Measurements from ENCODE around the gene TGM1. TPM values are rescaled to one million over a fixed set of nuclear protein-coding genes. Genes with fewer than 3 reads are reported as not detected.
A peak's percentile ranks its signal among the peaks of the same experiment; 100 is the strongest.

Gene TGM1
- total and polyA plus RNA-seq, 2 experiments from 2014 or later: 0.33 to 1.5 TPM

GRCh38 chr14:24297190-24297964 is 34.4 kb upstream of the TGM1 start:
- Histone ChIP-seq H3K27me3 (no peaks in the 10 kb centered on the region), H3K36me3 (replicated peaks; ENCODE audit: insufficient read depth, low read depth) (no peaks in the 10 kb centered on the region), H3K9me2 (replicated peaks; ENCODE audit: insufficient read depth) (no peaks in the 10 kb centered on the region), H3K4me1 (ENCODE audit: insufficient read depth) (peaks cover 20% of the 10 kb centered on the region), H3K4me3 (no peak overlapping the region), H2AFZ (no peak overlapping the region), H4K20me1 (ENCODE audit: insufficient read depth, poor library complexity, severe bottlenecking) (no peaks in the 10 kb centered on the region), H3K79me2 (peaks cover 29% of the 10 kb centered on the region), H3K9me3 (ENCODE audit: low read depth) (no peaks in the 10 kb centered on the region), H3K27ac (peak overlapping the region; percentile 18), H3K4me2 (peak overlapping the region; percentile 85)
- peak; percentile 43 for TF ChIP-seq CTCF (IDR thresholded peaks at IDR 0.05; ENCODE audit: poor library complexity)
- no peak for TF ChIP-seq EZH2phosphoT487 (IDR thresholded peaks at IDR 0.05; ENCODE audit: low read depth, severe bottlenecking, unreplicated experiment)
- 60% methylated on average over 5 of the region's 5 CpGs for WGBS (ENCODE audit: low lambda C conversion rate, missing lambda C conversion rate)
- peak; percentile 58 for DNase-seq (ENCODE audit: low spot score)

GRCh38 chr14:24296341-24297157 is 33.6 kb upstream of the TGM1 start:
- Histone ChIP-seq H3K79me2 (peaks cover 25% of the 10 kb centered on the region), H3K9me3 (ENCODE audit: low read depth) (no peaks in the 10 kb centered on the region), H3K9me2 (replicated peaks; ENCODE audit: insufficient read depth) (no peaks in the 10 kb centered on the region), H3K27ac (peak overlapping the region; percentile 52), H3K4me1 (ENCODE audit: insufficient read depth) (peaks cover 20% of the 10 kb centered on the region), H2AFZ (no peak overlapping the region), H4K20me1 (ENCODE audit: insufficient read depth, poor library complexity, severe bottlenecking) (no peaks in the 10 kb centered on the region), H3K27me3 (no peaks in the 10 kb centered on the region), H3K4me3 (no peak overlapping the region), H3K36me3 (replicated peaks; ENCODE audit: insufficient read depth, low read depth) (no peaks in the 10 kb centered on the region), H3K4me2 (no peak overlapping the region)
- 70% methylated on average over 12 of the region's 12 CpGs for WGBS (ENCODE audit: low lambda C conversion rate, missing lambda C conversion rate)
- DNase-seq (ENCODE audit: low spot score): peak; percentile 87
- peak; percentile 76 for TF ChIP-seq CTCF (IDR thresholded peaks at IDR 0.05; ENCODE audit: poor library complexity)
- no peak for TF ChIP-seq EZH2 (IDR thresholded peaks at IDR 0.05; ENCODE audit: borderline replicate concordance)

- no peak overlapping the region for H2AFZ ChIP-seq
- H3K27ac ChIP-seq: no peak overlapping the region
- DNase-seq (ENCODE audit: low spot score): no peak
- WGBS (ENCODE audit: low lambda C conversion rate, missing lambda C conversion rate): 98% methylated on average over 2 of the region's 2 CpGs
- peaks cover 7% of the 10 kb centered on the region for H3K79me2 ChIP-seq
- no peak overlapping the region for H3K4me3 ChIP-seq
- H3K9me3 ChIP-seq (ENCODE audit: low read depth): no peaks in the 10 kb centered on the region
- no peak for TF ChIP-seq EZH2phosphoT487 (IDR thresholded peaks at IDR 0.05; ENCODE audit: low read depth, severe bottlenecking, unreplicated experiment)
- TF ChIP-seq EZH2 (IDR thresholded peaks at IDR 0.05; ENCODE audit: borderline replicate concordance): no peak
- no peak for TF ChIP-seq CTCF (IDR thresholded peaks at IDR 0.05; ENCODE audit: poor library complexity)
- no peaks in the 10 kb centered on the region for H3K36me3 ChIP-seq (replicated peaks; ENCODE audit: insufficient read depth, low read depth)
- no peaks in the 10 kb centered on the region for H3K9me2 ChIP-seq (replicated peaks; ENCODE audit: insufficient read depth)
- H3K4me2 ChIP-seq: no peak overlapping the region
- H4K20me1 ChIP-seq (ENCODE audit: insufficient read depth, poor library complexity, severe bottlenecking): no peaks in the 10 kb centered on the region
- no peaks in the 10 kb centered on the region for H3K27me3 ChIP-seq
- peaks cover 9% of the 10 kb centered on the region for H3K4me1 ChIP-seq (ENCODE audit: insufficient read depth)
Observed at GRCh38 chr14:24293525-24293924, 30.5 kb upstream of the TGM1 start.

Measured in hepatocyte (in vitro differentiated cells).